Spleen (tissue), 7 donors: ENCODE results near the gene GALNT18.

Experiments used
- CTCF ChIP-seq, 11 experiments: fragments of 200-600 bp in 7 of 11; fragments of 450-650 bp in 4 of 11; sonication (generic) in 4 of 11; IDR thresholded peaks in 8 of 11; conservative IDR thresholded peaks in 3 of 11; 1 replicate in 7 of 11; 2 replicates in 4 of 11; pipeline versions ENCODE4 v1.4.0 to v1.8.0; 2016 to 2021; ENCODE audit warnings: antibody characterized with exemption in 11 of 11, inconsistent platforms in 4 of 11, mild to moderate bottlenecking in 1 of 11
- POLR2A ChIP-seq, 3 donors: fragments of 450-650 bp; IDR thresholded peaks; one replicate each; pipeline ENCODE4 v1.5.1; 2017; ENCODE audit warnings: antibody characterized with exemption in 3 of 3, mild to moderate bottlenecking in 1 of 3
- POLR2AphosphoS5 ChIP-seq, 3 donors: sonication (generic); formaldehyde crosslinking; IDR thresholded peaks; one replicate each; pipeline ENCODE4 v1.5.1; 2017; ENCODE audit warnings: antibody characterized with exemption in 3 of 3
- donor health status: DM: no; HTN: no; CAD: no; lungs with moderate emphysema.
- donor health status: DM: no; HTN: no; CAD: no.
- donor health status: DM: no; HTN: no; CAD: no.

DNA sequence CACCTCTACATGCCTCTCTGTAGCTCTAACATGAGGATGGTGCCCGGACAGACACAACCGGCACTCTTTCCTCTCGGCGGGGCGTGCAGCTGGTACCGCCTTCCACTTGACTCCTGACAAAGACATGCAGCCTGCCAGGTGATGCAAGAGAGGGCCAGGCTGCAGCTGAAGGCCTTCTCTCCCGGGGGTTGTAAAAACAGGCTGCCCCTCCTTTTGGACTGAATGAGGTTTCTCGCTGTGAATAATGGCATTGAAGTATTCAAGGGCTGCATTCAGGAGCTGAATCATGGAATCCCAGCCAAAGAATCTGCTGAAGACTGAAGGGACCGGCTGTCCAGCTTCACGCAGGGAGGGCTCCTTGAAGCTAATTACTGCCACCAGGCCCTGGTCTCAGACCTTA, 110.9 kb downstream of the GALNT18 start:
- TF ChIP-seq CTCF (IDR thresholded peaks at IDR 0.05 in 8 of 11, conservative IDR thresholded peaks at IDR 0.05 in 3 of 11) = no peak
- TF ChIP-seq POLR2A (IDR thresholded peaks at IDR 0.05) = no peak
- TF ChIP-seq POLR2AphosphoS5 (IDR thresholded peaks at IDR 0.05) = no peak
